HEK293 (cell line): ENCODE measurements around the gene PALMD.

Source experiments
- CTCF ChIA-PET: fragments of 350-600 bp; formaldehyde crosslinking; extraction: SDS; loops from one replicate; lab custom pipeline; 2021; ENCODE audit warnings: antibody characterized with exemption; lab: Yijun Ruan, JAX
- POLR2A ChIA-PET: fragments of 300-600 bp; formaldehyde crosslinking; extraction: SDS; loops from one replicate; lab custom pipeline; 2020; ENCODE audit warnings: antibody characterized with exemption, inconsistent platforms; lab: Yijun Ruan, JAX
- H3K27ac ChIP-seq: fragments of 200-500 bp; sonication (Bioruptor generic); 2 replicates; pipeline ENCODE4 v1.5.1; 2014; ENCODE audit warnings: low read depth, low read length, control low read depth, inconsistent platforms; ENCODE audit errors: extremely low read depth
- H3K36me3 ChIP-seq, 2 experiments: fragments of 200-500 bp in 1 of 2; sonication (Bioruptor generic) in 1 of 2; 1 replicate in 1 of 2; 2 replicates in 1 of 2; pipeline ENCODE4 v1.5.1; 2014 to 2017; ENCODE audit warnings: inconsistent platforms in 2 of 2, low read length in 2 of 2; ENCODE audit not compliant: control insufficient read depth in 2 of 2, insufficient read depth in 1 of 2
- H3K4me1 ChIP-seq: fragments of 200-500 bp; sonication (Bioruptor generic); 2 replicates; pipeline ENCODE4 v1.5.1; 2014; ENCODE audit warnings: mild to moderate bottlenecking, low read length, inconsistent platforms; ENCODE audit not compliant: control insufficient read depth, insufficient read depth
- H3K4me3 ChIP-seq: 2 replicates; pipeline ENCODE4 v1.5.1; 2011; ENCODE audit warnings: low read depth, mild to moderate bottlenecking, control low read depth, low read length, moderate library complexity
- H3K9me3 ChIP-seq: fragments of 200-500 bp; sonication (Bioruptor generic); 2 replicates; pipeline ENCODE4 v1.5.1; 2014; ENCODE audit warnings: low read depth, low read length, inconsistent platforms; ENCODE audit not compliant: control insufficient read depth, insufficient read depth
- ATF2 ChIP-seq: fragments of 450-650 bp; formaldehyde crosslinking; IDR thresholded peaks from 2 replicates; pipeline ENCODE4 v1.5.1; 2016; ENCODE audit warnings: missing biosample characterization, missing genetic modification characterization, low read depth
- HOXD13 ChIP-seq: sonication (generic); formaldehyde crosslinking; IDR thresholded peaks from 2 replicates; pipeline ENCODE4 v1.8.0; 2022; ENCODE audit warnings: missing genetic modification reagents, borderline replicate concordance
- KLF8 ChIP-seq: fragments of 450-650 bp; formaldehyde crosslinking; IDR thresholded peaks from 2 replicates; pipeline ENCODE4 v1.5.1; 2016; ENCODE audit warnings: missing biosample characterization, missing genetic modification characterization
- MZF1 ChIP-seq: fragments of 450-650 bp; formaldehyde crosslinking; IDR thresholded peaks from 2 replicates; pipeline ENCODE4 v1.5.1; 2017; ENCODE audit warnings: missing biosample characterization, missing genetic modification characterization, borderline replicate concordance
- REST ChIP-seq: fragments of 450-650 bp; formaldehyde crosslinking; IDR thresholded peaks from 2 replicates; pipeline ENCODE4 v1.5.1; 2016; ENCODE audit warnings: missing biosample characterization, missing genetic modification characterization
- SALL2 ChIP-seq: fragments of 450-650 bp; formaldehyde crosslinking; IDR thresholded peaks from 2 replicates; pipeline ENCODE4 v1.5.0; 2017; ENCODE audit warnings: missing biosample characterization, mild to moderate bottlenecking, missing genetic modification characterization, borderline replicate concordance
- TCF7L2 ChIP-seq: IDR thresholded peaks from 2 replicates; pipeline ENCODE4 v1.6.1; 2011; ENCODE audit warnings: low read depth, mild to moderate bottlenecking, inconsistent platforms, low read length, moderate library complexity, borderline replicate concordance
- YY2 ChIP-seq: fragments of 450-650 bp; formaldehyde crosslinking; IDR thresholded peaks from 2 replicates; pipeline ENCODE4 v1.5.1; 2016; ENCODE audit warnings: missing biosample characterization, missing genetic modification characterization
- ZNF16 ChIP-seq: fragments of 450-650 bp; formaldehyde crosslinking; IDR thresholded peaks from 2 replicates; pipeline ENCODE4 v1.5.1; 2016; ENCODE audit warnings: low read depth, missing biosample characterization, missing genetic modification characterization
- ZNF18 ChIP-seq: fragments of 450-650 bp; formaldehyde crosslinking; IDR thresholded peaks from 2 replicates; pipeline ENCODE4 v1.5.1; 2016; ENCODE audit warnings: missing biosample characterization, missing genetic modification characterization
- ZNF202 ChIP-seq: fragments of 450-650 bp; formaldehyde crosslinking; IDR thresholded peaks from 2 replicates; pipeline ENCODE4 v1.5.1; 2016; ENCODE audit warnings: missing biosample characterization, missing genetic modification characterization, borderline replicate concordance
- ZNF274 ChIP-seq, 2 experiments: fragments of 200-500 bp in 1 of 2; fragments of 450-650 bp in 1 of 2; sonication (Bioruptor generic) in 1 of 2; formaldehyde crosslinking in 1 of 2; IDR thresholded peaks; 2 replicates each; pipeline versions ENCODE4 v1.5.1 to v1.6.1; 2014 to 2016; ENCODE audit warnings: borderline replicate concordance in 1 of 2, inconsistent platforms in 1 of 2, low read length in 1 of 2, missing biosample characterization in 1 of 2, missing genetic modification characterization in 1 of 2
- ZNF302 ChIP-seq: fragments of 450-650 bp; formaldehyde crosslinking; IDR thresholded peaks from 2 replicates; pipeline ENCODE4 v1.5.1; 2016; ENCODE audit warnings: missing biosample characterization, missing genetic modification characterization, low read depth
- ZNF335 ChIP-seq: fragments of 450-650 bp; formaldehyde crosslinking; conservative IDR thresholded peaks from 2 replicates; pipeline ENCODE4 v1.5.1; 2016; ENCODE audit warnings: missing biosample characterization, missing genetic modification characterization
- ZNF426 ChIP-seq: fragments of 450-650 bp; formaldehyde crosslinking; IDR thresholded peaks from 2 replicates; pipeline ENCODE4 v1.5.1; 2017; ENCODE audit warnings: missing biosample characterization, missing genetic modification characterization, mild to moderate bottlenecking, inconsistent platforms, moderate library complexity
- ZNF704 ChIP-seq: fragments of 450-650 bp; formaldehyde crosslinking; IDR thresholded peaks from 2 replicates; pipeline ENCODE4 v1.5.1; 2016; ENCODE audit warnings: missing biosample characterization, missing genetic modification characterization
- ZSCAN23 ChIP-seq: fragments of 450-650 bp; formaldehyde crosslinking; IDR thresholded peaks from 2 replicates; pipeline ENCODE4 v1.5.1; 2016; ENCODE audit warnings: missing biosample characterization, missing genetic modification characterization
- TF ChIP-seq, protein P1 (sequence below): fragments of 450-650 bp; IDR thresholded peaks from 2 replicates; pipeline ENCODE4 v1.5.1; 2018; ENCODE audit warnings: missing biosample characterization, missing genetic modification characterization

The PALMD gene

GRCh38 chr1:99635664-99636063 lies 10.2 kb upstream of the PALMD start:
- ChIA-PET POLR2A (no interaction called here), CTCF (interaction anchor here (0.6 kb wide), 2 partner anchors 13 to 71 kb away, joined by 3 read pairs; no protein-coding TSS in a partner anchor)
- Histone ChIP-seq H3K4me1 (no peaks in the 10 kb centered on the region), H3K4me3 (no peak overlapping the region), H3K9me3 (no peaks in the 10 kb centered on the region), H3K27ac (no peak overlapping the region), H3K36me3 (no peaks in the 10 kb centered on the region)
- TF ChIP-seq YY2 (tag by site-specific recombination): no peak
- no peak for TF ChIP-seq HOXD13
- no peak for TF ChIP-seq MZF1
- no peak for TF ChIP-seq ZNF274 (IDR thresholded peaks at IDR 0.05; ENCODE audit: low read length)
- no peak for TF ChIP-seq ZNF274 (tag by site-specific recombination; IDR thresholded peaks at IDR 0.05; ENCODE audit: borderline replicate concordance)
- no peak for TF ChIP-seq ZNF335 (tag by site-specific recombination)
- TF ChIP-seq REST (tag by site-specific recombination): no peak
- no peak for TF ChIP-seq SALL2 (tag by site-specific recombination)
- no peak for TF ChIP-seq ZNF704
- TF ChIP-seq ATF2: no peak
- no peak for TF ChIP-seq ZSCAN23 (tag by site-specific recombination)
- no peak for TF ChIP-seq ZNF302
- TF ChIP-seq, protein P1, sequence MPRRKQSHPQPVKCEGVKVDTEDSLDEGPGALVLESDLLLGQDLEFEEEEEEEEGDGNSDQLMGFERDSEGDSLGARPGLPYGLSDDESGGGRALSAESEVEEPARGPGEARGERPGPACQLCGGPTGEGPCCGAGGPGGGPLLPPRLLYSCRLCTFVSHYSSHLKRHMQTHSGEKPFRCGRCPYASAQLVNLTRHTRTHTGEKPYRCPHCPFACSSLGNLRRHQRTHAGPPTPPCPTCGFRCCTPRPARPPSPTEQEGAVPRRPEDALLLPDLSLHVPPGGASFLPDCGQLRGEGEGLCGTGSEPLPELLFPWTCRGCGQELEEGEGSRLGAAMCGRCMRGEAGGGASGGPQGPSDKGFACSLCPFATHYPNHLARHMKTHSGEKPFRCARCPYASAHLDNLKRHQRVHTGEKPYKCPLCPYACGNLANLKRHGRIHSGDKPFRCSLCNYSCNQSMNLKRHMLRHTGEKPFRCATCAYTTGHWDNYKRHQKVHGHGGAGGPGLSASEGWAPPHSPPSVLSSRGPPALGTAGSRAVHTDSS (tag by site-specific recombination): no peak
- no peak for TF ChIP-seq ZNF16
- TF ChIP-seq ZNF426 (tag by site-specific recombination): no peak
- TF ChIP-seq KLF8 (tag by site-specific recombination): no peak
- TF ChIP-seq ZNF202 (tag by site-specific recombination): no peak
- TF ChIP-seq ZNF18: no peak
- no peak for TF ChIP-seq TCF7L2
